ENCODE data around the gene GABBR2.

GRCh38 chr9:98532147-98532546 lies 176.6 kb downstream of the GABBR2 start:
- TF ChIP-seq, protein P1, sequence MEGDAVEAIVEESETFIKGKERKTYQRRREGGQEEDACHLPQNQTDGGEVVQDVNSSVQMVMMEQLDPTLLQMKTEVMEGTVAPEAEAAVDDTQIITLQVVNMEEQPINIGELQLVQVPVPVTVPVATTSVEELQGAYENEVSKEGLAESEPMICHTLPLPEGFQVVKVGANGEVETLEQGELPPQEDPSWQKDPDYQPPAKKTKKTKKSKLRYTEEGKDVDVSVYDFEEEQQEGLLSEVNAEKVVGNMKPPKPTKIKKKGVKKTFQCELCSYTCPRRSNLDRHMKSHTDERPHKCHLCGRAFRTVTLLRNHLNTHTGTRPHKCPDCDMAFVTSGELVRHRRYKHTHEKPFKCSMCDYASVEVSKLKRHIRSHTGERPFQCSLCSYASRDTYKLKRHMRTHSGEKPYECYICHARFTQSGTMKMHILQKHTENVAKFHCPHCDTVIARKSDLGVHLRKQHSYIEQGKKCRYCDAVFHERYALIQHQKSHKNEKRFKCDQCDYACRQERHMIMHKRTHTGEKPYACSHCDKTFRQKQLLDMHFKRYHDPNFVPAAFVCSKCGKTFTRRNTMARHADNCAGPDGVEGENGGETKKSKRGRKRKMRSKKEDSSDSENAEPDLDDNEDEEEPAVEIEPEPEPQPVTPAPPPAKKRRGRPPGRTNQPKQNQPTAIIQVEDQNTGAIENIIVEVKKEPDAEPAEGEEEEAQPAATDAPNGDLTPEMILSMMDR (IDR thresholded peaks at IDR 0.05): no peak
- TF ChIP-seq TCF7L2 (IDR thresholded peaks at IDR 0.05; ENCODE audit: low read depth, low read length) (no peak), SIN3A (IDR thresholded peaks at IDR 0.05; ENCODE audit: borderline replicate concordance, insufficient read depth, low read depth, low read length) (no peak)
